ENCODE data around the gene GFRA1.

GFRA1 gene

DNA sequence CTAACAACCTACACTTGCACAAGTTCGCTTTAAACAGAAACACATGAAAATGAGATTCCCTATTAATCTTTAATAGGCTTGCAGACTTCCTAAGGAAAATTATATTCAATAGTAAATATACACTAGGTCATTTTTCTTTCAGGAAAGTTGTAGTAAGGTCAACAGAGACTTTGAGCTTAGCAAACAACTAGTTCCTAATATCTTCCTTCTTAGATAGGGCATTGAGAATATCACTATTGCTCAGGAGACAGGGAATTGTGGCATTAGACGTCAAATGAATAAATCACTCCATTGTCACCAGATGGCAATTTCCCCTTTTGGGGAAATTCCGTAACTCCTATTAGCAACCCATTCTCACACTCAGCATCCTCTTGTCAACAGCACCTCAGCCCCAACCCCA is 164.9 kb downstream of the GFRA1 start:
- no peak overlapping the region for H3K4me3 ChIP-seq (ENCODE audit: low read depth, low read length)
- TF ChIP-seq, protein P1, sequence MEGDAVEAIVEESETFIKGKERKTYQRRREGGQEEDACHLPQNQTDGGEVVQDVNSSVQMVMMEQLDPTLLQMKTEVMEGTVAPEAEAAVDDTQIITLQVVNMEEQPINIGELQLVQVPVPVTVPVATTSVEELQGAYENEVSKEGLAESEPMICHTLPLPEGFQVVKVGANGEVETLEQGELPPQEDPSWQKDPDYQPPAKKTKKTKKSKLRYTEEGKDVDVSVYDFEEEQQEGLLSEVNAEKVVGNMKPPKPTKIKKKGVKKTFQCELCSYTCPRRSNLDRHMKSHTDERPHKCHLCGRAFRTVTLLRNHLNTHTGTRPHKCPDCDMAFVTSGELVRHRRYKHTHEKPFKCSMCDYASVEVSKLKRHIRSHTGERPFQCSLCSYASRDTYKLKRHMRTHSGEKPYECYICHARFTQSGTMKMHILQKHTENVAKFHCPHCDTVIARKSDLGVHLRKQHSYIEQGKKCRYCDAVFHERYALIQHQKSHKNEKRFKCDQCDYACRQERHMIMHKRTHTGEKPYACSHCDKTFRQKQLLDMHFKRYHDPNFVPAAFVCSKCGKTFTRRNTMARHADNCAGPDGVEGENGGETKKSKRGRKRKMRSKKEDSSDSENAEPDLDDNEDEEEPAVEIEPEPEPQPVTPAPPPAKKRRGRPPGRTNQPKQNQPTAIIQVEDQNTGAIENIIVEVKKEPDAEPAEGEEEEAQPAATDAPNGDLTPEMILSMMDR (IDR thresholded peaks at IDR 0.05; ENCODE audit: borderline replicate concordance, insufficient read depth, low read depth, low read length) = no peak

DNA sequence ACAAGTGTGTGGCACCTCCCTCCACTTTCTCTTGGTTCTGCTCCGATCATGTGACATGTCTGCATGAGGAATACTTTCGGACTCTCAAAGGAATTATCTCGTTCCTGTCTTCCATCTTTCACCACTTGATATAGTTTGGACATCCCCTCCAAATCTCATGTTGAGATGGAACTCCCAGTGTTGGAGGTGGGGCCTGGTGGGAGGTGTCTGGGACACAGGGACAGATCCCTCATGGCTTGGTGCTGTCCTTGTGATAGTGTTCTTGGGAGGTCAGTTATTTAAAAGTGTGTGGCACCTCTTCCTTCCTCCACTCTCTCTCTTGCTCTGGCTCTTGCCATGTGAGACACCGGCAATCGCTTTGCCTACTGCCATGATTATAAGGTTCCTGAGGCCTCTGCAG is 166.4 kb downstream of the GFRA1 start:
- TF ChIP-seq, protein P1 (IDR thresholded peaks at IDR 0.05; ENCODE audit: borderline replicate concordance, insufficient read depth, low read depth, low read length) = no peak
- H3K4me3 ChIP-seq (ENCODE audit: low read depth, low read length) = no peak overlapping the region

DNA sequence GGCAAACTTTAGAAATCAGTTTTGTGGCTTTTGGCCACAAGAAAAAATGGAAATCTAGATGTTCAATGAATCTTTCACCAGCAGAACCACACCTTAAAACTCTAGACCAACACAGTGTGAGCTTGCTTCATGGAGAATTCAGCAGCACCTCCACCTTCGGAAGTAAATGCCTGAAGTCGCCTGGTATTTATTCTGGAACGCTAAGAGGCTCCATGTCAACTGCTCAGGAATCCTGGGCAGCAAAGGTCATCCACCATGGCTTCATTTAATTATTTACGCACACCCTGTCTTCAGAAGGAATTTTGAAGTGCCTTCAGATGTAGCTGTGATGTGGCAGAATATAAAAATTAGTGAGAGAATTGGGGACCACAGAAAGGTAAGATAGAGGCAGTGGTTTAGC is 167.7 kb downstream of the GFRA1 start:
- no peak overlapping the region for H3K4me3 ChIP-seq (ENCODE audit: low read depth, low read length)
- TF ChIP-seq, protein P1 (IDR thresholded peaks at IDR 0.05; ENCODE audit: borderline replicate concordance, insufficient read depth, low read depth, low read length) = no peak

DNA sequence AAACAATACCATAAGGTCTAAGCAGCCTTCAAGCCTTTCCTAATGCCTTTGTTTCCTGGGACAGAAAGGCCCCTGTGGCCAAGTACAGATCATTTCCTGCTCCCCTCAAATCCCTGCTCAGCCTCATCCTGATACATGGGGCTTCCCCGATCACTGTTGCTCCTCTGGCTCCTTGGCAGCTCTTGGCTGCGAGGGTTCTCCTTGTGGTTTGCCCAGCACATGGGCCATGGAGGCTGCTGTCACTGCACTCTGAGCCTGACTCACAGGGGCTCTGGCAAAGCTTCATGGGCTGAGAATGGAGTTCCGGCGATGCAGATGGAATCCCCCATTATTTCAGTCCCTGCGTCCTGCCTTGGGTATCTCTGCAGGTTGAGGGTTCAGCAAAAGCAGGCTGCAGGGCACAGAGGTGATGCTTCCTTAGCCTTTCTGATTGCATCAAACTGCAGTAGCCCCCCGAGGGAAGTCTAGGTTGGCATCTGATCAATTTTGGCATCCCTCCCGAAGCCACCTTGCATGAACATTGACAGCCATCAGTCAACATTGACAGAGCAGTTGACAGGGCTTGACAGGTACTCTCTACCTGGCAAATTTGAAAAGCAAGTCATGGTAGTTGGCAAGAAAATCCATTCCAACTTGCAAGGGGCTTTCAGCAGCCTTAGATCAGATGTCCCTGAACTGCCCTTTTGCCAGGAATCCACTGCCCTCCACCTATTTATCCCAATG is 168.6 kb downstream of the GFRA1 start:
- H3K4me3 ChIP-seq (ENCODE audit: low read depth, low read length) = no peak overlapping the region
- TF ChIP-seq, protein P1 (IDR thresholded peaks at IDR 0.05; ENCODE audit: borderline replicate concordance, insufficient read depth, low read depth, low read length) = no peak

DNA sequence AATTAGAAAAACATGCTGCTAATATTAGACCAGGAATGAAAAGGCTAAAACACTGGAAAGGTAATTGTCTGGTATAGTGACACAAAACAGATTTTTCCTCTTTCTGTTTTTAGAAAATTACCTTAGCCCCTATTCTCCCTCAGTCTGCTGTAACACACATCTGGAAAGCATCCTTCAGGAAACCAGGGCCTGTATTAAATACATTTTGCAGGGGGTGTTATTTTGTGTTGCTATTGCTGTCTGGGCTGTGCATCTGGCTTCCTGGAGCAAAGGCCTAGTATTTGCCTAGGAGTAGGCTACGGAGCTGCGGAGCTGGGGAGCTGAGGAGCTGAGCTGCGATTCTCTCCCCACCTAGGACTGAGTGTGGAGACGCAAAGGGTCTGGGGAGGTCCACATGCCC is 169.3 kb downstream of the GFRA1 start:
- TF ChIP-seq, protein P1 (IDR thresholded peaks at IDR 0.05; ENCODE audit: borderline replicate concordance, insufficient read depth, low read depth, low read length) = no peak
- no peak overlapping the region for H3K4me3 ChIP-seq (ENCODE audit: low read depth, low read length)

DNA sequence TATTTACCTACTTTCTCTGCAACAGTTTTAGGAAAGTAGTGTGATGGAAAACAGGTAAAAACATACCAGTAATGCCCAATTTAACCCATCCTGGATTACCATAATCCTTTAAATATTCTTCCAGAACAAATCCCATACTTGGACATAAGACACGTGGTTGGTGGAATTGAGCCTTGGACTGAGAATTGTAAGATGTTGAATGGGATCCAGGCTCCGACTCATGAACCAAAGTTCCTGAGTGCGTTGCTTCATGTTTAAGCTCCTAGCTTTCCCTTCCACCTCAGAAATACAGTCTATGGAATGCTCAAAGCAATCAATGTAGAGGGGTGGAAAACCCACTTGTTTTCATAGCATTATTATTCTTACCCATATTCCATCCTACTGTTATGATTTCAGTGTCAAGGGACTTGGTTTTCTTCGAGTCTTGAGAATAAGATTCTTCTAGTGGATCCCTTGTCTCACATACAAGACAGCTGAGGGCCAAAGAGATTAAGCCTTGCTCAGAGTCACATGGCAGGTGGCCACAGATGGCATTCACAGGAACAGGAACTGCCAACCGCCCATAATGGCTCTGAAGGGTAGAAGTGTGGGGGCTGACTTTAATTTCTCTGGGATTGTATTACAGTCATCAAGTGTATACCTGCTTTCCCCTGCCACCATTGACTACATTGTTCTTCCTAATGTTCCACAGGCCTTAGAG is 171.2 kb downstream of the GFRA1 start:
- no peak overlapping the region for H3K4me3 ChIP-seq (ENCODE audit: low read depth, low read length)
- TF ChIP-seq, protein P1 (IDR thresholded peaks at IDR 0.05; ENCODE audit: borderline replicate concordance, insufficient read depth, low read depth, low read length) = no peak

DNA sequence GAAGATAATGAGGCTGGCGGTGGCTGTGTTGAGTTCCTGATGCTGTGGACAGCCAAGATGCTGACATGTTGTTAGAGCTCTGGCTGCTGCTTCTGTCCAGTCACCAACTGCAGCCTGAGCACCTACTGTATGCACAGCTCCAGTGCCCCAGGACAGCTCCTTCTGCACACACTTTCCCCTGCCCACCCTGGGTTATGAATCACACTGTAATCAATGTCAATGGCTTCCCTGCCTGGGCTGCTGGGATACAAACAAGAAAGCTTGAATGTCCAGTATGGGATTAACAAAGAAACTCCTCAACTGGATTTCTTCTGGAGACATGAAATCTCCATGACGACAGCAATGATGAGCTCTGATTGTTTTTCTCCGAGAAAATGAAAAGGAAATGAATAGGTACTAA is 172.0 kb downstream of the GFRA1 start:
- no peak overlapping the region for H3K4me3 ChIP-seq (ENCODE audit: low read depth, low read length)
- TF ChIP-seq, protein P1 (IDR thresholded peaks at IDR 0.05; ENCODE audit: borderline replicate concordance, insufficient read depth, low read depth, low read length) = no peak

Data from GM12875 (cell line).